KBM-7 (cell line): ENCODE data around the gene BANF1.
A peak's percentile ranks its signal among the peaks of the same experiment; 100 is the strongest.

Source experiments
- DNase-seq: peaks from one replicate; pipeline ENCODE4 v3.0.0-alpha.2; 2015
- in situ Hi-C: fragments of 300-500 bp; cut with MboI; formaldehyde crosslinking; loops from 2 replicates; pipeline ENCODE4 v1.14.3; 2020; ENCODE audit warnings: low sequenced_read_pairs, low pct_unique_long_range_greater_than_20kb, mixed read lengths

The BANF1 gene

GRCh38 chr11:66001942-66002647 lies at the start of gene BANF1, which contains the start of gene EIF1AD:
BANF1 (plus strand) TSS chr11:66002503; CDS start chr11:66003251, 748 bp downstream.
EIF1AD (minus strand) TSS chr11:66002157; CDS start chr11:66000389, 1,768 bp downstream.
- DNase-seq: peak; percentile 98
- in situ Hi-C loops: no loop called here

DNA sequence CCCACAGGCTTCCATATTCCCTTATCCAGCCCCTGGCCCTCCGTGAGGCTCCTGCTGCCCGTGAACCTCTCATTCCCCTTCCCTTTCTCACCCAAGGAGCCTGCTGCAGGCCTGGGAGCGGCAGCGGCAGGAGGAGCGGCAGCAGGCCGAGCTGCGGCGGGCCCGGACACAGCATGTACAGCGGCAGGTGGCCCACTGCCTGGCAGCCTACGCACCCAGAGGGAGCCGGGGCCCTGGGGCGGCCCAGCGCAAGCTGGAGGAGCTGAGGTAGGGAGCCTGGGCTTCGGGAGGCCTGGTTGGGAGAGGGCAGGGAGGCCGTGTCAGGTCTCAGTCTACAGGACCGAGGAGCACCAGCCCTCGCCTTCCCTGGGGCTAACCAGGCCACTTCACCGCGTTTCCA lies 48.8 kb upstream of the BANF1 start:
- in situ Hi-C loops: no loop called here
- DNase-seq: no peak

- no peak for DNase-seq
- in situ Hi-C loops: no loop called here
Measured at GRCh38 chr11:65954771-65955170, 47.5 kb upstream of the BANF1 start.

DNA sequence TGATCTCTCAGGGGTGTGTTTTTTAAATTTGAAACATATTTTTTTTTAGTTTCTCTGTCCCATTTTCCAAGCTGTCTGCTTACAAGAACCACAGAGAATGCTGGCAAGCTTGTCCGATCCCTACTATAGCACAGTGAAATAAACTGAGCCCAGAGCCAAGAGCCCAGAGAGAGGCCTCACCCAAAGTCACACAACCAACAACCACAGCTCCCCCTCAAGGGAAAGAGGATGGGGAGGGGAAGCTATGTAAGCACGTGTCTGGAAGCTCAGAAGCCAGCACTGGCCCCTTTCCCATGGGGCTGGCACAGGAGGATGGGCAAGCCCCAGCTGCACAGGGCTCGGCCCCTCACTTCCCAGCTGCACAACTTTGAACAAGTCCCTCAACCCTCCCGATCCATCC lies 44.0 kb upstream of the BANF1 start:
- DNase-seq: no peak
- in situ Hi-C loops: no loop called here

DNA sequence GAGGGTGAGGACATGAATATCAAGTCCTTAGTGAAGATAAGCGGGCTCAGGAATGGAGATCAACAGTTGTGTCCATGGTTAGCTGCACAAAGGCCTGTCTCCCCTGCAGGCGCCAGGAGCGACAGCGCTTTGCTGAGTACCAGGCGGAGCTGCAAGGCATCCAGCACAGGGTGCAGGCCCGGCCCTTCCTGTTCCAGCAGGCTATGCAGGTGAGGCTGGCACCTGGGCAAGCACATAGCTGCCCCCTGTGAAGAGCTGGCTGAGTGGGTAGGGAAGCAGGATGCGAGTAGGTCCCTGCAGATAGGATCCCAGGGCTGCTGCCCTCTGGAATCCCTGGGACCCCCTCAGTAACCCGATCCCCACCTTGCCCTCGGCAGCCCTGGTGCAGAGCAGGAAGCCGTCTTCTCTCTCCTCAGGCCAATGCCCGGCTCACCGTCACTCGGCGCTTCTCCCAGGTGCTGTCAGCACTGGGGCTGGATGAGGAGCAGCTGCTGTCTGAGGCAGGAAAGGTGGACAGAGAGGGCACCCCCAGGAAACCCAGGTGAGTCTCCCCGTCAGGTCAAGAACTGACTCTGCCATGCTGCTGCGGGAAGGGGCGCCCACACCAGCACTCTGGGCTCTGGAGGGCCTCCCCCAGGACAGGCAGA lies 43.4 kb upstream of the BANF1 start:
- in situ Hi-C loops: no loop called here
- DNase-seq: no peak

GRCh38 chr11:65960824-65961266 lies 41.5 kb upstream of the BANF1 start:
- DNase-seq: no peak
- in situ Hi-C loops: no loop called here

DNA sequence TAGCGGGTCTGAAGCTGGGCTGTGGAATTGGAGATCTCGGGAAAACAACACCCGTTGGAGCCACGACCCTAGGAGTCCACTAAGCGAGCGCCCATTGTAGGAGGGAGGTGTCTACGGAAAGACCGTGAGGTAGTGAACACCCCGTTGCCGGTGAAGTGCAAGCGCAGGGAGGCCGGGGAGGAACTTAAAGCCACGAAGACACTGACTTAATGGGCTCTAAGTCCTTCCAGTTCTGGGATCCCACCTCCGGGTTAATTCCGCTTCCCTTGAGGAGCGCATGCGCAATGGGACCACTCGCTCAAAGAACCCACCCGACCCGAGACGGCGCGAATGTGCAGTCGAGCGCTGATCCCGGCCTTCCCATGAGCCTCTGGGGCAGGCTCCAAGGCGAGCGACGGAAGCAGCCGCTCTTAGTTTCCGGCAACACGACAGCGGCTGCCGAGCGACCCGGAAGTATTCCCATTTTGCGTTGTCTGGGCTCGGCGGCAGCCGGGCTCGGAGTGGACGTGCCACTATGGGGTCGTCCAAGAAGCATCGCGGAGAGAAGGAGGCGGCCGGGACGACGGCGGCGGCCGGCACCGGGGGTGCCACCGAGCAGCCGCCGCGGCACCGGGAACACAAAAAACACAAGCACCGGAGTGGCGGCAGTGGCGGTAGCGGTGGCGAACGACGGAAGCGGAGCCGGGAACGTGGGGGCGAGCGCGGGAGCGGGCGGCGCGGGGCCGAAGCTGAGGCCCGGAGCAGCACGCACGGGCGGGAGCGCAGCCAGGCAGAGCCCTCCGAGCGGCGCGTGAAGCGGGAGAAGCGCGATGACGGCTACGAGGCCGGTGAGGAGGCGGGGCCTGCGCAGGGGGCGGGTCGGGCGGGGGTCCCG lies 40.8 kb upstream of the BANF1 start, which contains the start of gene SART1:
Gene SART1 (plus strand): TSS at position 468 of the 874 bp plus-strand sequence. CDS start 47 bp downstream, at position 515.
- in situ Hi-C loops: no loop called here

GRCh38 chr11:65962141-65962564 lies 40.1 kb upstream of the BANF1 start:
- in situ Hi-C loops: no loop called here
- DNase-seq: no peak

More for the DNA sequence above, 40.8 kb upstream of the BANF1 start, which contains the start of gene SART1:
- peak; percentile 97 for DNase-seq

DNA sequence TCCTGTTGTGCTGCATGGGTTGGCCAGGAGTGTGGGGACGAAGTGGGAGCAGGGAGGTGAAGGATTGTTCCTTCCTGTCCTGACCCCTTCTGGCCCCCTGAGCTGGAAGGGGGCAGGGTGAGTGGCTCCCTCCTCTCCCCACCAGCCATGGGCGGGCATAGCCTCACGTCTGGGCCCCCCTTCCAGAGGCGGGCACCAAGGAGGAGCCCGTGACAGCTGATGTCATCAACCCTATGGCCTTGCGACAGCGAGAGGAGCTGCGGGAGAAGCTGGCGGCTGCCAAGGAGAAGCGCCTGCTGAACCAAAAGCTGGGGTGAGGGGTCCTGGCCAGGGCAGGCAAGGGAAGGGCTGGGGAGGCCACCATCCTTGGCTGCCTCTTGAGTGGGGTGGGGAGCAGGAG lies 37.4 kb upstream of the BANF1 start:
- no peak for DNase-seq
- in situ Hi-C loops: no loop called here

GRCh38 chr11:65965986-65966762 lies 36.1 kb upstream of the BANF1 start:
- DNase-seq: no peak
- in situ Hi-C loops: no loop called here

- in situ Hi-C loops: no loop called here
- DNase-seq: no peak
Measured at GRCh38 chr11:65967329-65967934, 34.9 kb upstream of the BANF1 start.

DNA sequence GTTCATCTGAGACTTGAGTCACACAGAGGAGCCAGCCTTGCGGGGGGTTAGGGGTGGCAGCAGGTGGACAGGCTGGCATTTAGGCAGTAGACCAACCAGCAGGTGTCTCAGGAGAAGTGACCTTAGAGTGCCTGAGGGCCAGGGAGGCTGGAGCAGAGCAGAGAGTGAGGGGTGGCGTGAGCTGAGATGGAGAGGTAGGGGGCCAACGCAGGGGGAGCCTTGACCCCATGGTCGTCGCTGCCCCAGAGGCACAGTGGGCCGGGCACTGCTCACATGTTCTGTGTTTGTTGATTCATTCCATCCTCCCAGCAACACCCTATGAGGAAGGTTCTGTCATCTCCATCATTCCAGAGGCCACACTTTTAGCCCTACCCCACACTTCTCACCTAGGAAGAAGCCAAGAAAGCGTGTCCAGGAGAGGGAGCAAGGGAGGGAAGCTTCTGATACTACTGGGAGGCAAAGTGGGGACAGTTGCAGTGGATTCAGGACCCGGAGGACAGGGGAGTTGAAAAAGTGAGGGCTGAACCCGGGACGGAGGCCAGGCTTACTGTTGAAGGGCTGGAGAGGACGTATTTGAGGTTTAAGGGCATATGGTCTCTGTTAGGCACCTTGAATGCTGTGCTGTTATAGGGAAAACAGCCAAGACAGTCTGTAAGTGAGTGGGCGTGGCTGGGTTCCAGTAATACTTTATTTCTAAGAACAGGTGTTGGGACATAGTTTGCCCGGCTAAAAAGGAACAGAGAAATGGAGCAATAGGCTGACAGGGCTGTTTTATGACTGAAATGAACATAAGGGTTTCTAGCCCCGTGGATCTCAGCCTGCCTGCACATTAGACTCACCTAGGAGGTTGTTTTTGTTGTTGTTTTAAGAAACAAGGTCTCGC lies 33.5 kb upstream of the BANF1 start:
- no peak for DNase-seq
- in situ Hi-C loops: no loop called here

GRCh38 chr11:65972116-65972515 lies 30.2 kb upstream of the BANF1 start:
- no peak for DNase-seq
- in situ Hi-C loops: no loop called here

- no peak for DNase-seq
- in situ Hi-C loops: no loop called here
Measured at GRCh38 chr11:65973439-65974110, 28.7 kb upstream of the BANF1 start.

DNA sequence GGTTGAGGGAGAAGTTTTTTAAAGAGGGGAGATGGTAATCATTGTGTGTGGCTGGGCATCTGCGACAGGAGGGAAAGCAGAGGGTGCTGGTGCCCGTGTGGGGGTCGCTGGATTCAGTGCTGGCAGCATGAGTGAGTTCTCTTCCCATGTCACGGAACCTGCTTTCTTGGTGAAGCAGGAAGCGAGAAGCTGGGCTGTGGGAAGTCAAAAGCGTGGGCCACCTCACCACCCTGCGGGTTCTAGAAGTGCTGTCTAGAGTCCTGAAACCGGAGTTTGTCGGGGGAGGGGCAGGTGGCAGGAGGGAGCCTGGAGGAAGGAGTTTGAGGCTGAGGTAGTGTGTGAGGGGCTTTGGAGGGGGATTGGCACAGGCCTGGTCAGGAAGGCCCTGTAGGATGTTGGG lies 26.5 kb upstream of the BANF1 start:
- no peak for DNase-seq
- in situ Hi-C loops: no loop called here

GRCh38 chr11:65976216-65977176 lies 25.8 kb upstream of the BANF1 start:
- DNase-seq: no peak
- in situ Hi-C loops: no loop called here
